GM23248 (cell line): ENCODE results near the gene ZNF200.

ENCODE experiments used
- EZH2 ChIP-seq: fragments of 200-600 bp; sonication (generic); IDR thresholded peaks from 2 replicates; pipeline ENCODE4 v1.6.1; 2018; ENCODE audit warnings: antibody characterized with exemption, mild to moderate bottlenecking; ENCODE audit not compliant: insufficient read depth, poor library complexity, severe bottlenecking
- EZH2phosphoT487 ChIP-seq: fragments of 200-600 bp; sonication (generic); IDR thresholded peaks from 2 replicates; pipeline ENCODE4 v1.6.1; 2018; ENCODE audit warnings: antibody characterized with exemption, moderate library complexity, mild to moderate bottlenecking, low read depth; ENCODE audit not compliant: insufficient read depth

DNA sequence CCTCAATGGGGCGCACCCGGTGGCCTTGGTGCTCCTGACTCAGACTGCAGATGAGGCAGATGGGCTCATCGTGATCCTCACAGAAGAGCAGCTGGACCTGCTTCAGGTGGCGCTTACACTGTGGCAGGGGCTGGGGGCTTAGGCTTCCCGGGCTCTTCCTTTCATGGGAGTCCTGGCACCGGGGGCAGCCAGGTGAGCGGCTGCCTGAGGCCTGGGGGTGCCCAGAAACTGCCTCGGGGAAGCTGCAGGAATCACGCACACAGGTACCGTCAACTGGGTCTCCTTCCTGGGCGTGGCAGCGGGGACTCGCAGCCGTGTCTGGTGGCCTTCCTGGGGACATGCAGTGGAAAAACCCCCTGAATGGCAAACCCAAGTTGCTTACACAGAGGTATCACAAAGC is 14.5 kb upstream of the ZNF200 start:
- TF ChIP-seq EZH2phosphoT487 (no peak), EZH2 (no peak)
